GM18858 (cell line): ENCODE data around the gene NXT2.
"Not testable (repeated sequence)": the region's sequence is repeated elsewhere in the genome, so short reads cannot be mapped to it uniquely, and the experiment has no call there.

Experiments used
- ATAC-seq: cut with Tn5 transposase; IDR thresholded peaks from one replicate; pipeline ENCODE4 v1.9.1; 2021; ENCODE audit not compliant: unreplicated experiment

Gene NXT2

GRCh38 chrX:109536439-109537323, at the start of gene NXT2:
TSS of gene NXT2 (plus strand) at chrX:109536844. CDS start at chrX:109537007, 163 bp downstream.
- peak; percentile 76 for ATAC-seq

- ATAC-seq: no peak
Observed at GRCh38 chrX:109487640-109488039, 49.0 kb upstream of the NXT2 start.

GRCh38 chrX:109489174-109489573, 47.5 kb upstream of the NXT2 start:
- ATAC-seq: no peak

- no peak for ATAC-seq
Observed at GRCh38 chrX:109498434-109498833, 38.2 kb upstream of the NXT2 start.

GRCh38 chrX:109501176-109501575, 35.5 kb upstream of the NXT2 start:
- no peak for ATAC-seq

GRCh38 chrX:109508915-109509314, 27.7 kb upstream of the NXT2 start:
- no peak for ATAC-seq

- ATAC-seq: peak; percentile 73
Observed at GRCh38 chrX:109511113-109511512, 25.5 kb upstream of the NXT2 start.

- no peak for ATAC-seq
Observed at GRCh38 chrX:109519001-109519400, 17.6 kb upstream of the NXT2 start.

GRCh38 chrX:109533005-109533404, 3.6 kb upstream of the NXT2 start:
- ATAC-seq: peak; percentile 27

GRCh38 chrX:109533631-109534030, 3.0 kb upstream of the NXT2 start:
- no peak for ATAC-seq

- ATAC-seq: no peak
Observed at GRCh38 chrX:109534933-109535332, 1.7 kb upstream of the NXT2 start.

- ATAC-seq: no peak
Observed at GRCh38 chrX:109535578-109535977, 1.1 kb upstream of the NXT2 start.

- no peak for ATAC-seq
Observed at GRCh38 chrX:109537324-109537665, 651 bp downstream of the NXT2 start.

GRCh38 chrX:109539007-109539406, 2.4 kb downstream of the NXT2 start:
- ATAC-seq: not testable (repeated sequence)

GRCh38 chrX:109553862-109554261, 17.2 kb downstream of the NXT2 start:
- no peak for ATAC-seq

- ATAC-seq: not testable (repeated sequence)
Observed at GRCh38 chrX:109576083-109576482, 39.4 kb downstream of the NXT2 start.

- no peak for ATAC-seq
Observed at GRCh38 chrX:109577055-109577454, 40.4 kb downstream of the NXT2 start.

- no peak for ATAC-seq
Observed at GRCh38 chrX:109578916-109579315, 42.3 kb downstream of the NXT2 start.

- ATAC-seq: no peak
Observed at GRCh38 chrX:109585488-109585887, 48.8 kb downstream of the NXT2 start.

- no peak for ATAC-seq
Observed at GRCh38 chrX:109590176-109590575, 53.5 kb downstream of the NXT2 start.
